SU-DHL-6 (cell line): Measurements from ENCODE around the gene ANKRD33.

Source experiments
- CTCF ChIP-seq: fragments of 200-600 bp; sonication (generic); IDR thresholded peaks from one replicate; pipeline ENCODE4 v1.5.1; 2017; ENCODE audit warnings: antibody characterized with exemption, mild to moderate bottlenecking, low read length, moderate library complexity; ENCODE audit not compliant: insufficient read depth, poor library complexity, severe bottlenecking
- EZH2phosphoT487 ChIP-seq: fragments of 200-600 bp; sonication (generic), shearing (Covaris generic); conservative IDR thresholded peaks from 2 replicates; pipeline ENCODE4 v1.6.1; 2018; ENCODE audit warnings: mild to moderate bottlenecking, antibody characterized with exemption, low read length, moderate library complexity, mixed read lengths

DNA sequence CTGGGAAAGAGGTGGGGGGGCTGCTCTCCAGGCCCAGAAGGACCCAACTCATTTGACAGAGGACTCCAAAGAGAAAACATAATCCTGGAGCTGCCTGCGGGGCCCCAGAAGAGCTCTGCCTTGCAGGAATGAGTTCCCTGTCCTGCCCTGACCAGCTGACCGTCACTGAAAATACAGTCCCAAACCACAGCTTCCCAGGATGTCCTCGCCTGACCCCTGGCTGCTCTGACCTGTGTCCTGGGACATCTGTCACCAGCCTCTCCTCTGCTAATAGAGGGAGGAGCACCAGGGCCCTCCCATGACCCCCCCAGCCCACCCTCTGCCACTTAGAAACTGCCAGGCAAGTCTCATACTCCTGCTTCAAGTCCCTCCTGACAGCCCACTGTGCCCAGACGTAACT, 49.1 kb upstream of the ANKRD33 start:
- TF ChIP-seq EZH2phosphoT487 (no peak), CTCF (no peak)
